GM19372 (cell line): ENCODE data around the gene OSTN.

Experiments
- ATAC-seq: cut with Tn5 transposase; IDR thresholded peaks from one replicate; pipeline ENCODE4 v1.9.1; 2021; ENCODE audit warnings: mild to moderate bottlenecking, low read depth, moderate library complexity; ENCODE audit not compliant: unreplicated experiment

Gene OSTN

DNA sequence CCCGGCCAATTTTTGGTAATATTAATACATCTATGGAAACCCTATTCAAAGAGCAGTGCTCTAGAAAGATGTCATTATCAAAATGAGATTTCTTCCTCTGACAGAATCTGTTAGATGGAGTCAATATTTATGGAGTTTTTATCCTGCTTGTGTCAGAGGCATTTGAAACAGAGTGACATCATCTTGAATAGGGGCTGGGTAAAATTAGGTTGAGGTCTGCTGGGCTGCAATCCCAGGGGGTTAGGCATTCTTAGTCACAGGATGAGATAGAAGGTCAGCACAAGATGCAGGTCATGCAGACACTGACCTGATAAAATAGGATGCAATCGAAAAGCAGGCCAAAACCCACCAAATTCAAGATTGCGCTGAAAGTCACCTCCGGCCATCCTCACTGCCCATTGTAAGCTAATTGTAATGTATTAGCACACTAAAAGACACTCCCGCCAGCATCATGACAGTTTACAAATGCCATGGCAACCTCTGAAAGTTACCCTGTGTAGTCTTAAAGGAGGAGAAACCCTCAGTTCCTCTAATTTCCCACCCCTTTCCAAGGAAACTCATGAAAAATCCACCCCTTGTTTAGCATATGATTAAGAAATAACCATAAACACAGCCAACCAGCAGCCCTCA is 102.9 kb downstream of the OSTN start:
- no peak for ATAC-seq

DNA sequence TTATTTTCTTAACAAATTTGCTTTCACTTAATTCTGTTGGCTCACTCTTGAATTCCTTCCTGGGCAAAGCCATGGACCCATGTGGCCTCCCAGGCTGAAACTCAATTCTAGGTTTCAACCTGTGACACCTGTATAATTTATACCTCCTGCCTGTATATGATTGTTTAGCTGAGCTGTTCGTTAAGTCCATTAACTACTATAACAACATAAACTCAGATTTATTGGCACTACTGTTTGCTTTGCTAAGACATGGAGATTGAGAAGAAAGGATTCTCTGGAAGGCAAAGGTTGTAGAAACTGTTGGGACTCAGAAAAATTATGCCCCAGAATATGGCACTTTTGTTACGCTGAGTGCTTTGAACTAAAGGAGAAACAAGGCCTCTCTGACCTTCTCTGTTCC is 103.4 kb downstream of the OSTN start:
- ATAC-seq: no peak

DNA sequence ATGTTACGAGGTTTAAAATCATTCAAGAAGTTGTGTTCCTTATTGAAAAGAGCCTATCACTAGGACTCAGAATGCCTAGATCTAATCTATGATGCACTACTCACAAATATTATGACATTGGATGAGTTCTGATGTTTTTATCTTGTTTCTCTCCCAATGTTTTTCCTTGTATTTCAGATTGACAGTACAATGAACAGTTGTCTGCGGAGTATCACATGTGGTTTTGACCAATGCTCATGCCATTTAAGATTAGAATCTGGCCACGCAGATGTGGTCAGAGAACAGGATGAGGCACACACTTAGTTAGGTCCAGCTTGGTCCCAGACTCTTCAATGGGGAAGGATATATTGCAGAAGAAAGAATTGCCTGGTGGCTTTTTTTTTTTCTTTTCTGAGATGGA is 104.6 kb downstream of the OSTN start:
- ATAC-seq: no peak

DNA sequence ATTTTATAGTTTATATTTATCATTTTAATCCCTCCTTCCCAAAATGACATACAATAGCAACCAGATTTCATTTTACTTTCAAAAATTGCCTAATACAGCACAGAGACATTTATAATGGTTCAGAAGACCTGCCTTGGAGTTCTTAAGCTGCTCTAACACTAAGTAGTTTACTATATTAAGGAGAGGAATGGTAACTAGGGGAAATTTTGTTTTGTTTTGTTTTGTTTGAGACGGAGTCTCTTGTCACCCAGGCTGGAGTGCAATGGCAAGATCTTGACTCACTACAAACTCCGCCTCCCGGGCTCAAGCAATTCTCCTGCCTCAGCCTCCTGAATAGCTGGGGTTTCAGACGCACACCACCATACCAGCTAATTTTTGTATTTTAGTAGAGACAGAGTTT is 107.4 kb downstream of the OSTN start:
- ATAC-seq: no peak

DNA sequence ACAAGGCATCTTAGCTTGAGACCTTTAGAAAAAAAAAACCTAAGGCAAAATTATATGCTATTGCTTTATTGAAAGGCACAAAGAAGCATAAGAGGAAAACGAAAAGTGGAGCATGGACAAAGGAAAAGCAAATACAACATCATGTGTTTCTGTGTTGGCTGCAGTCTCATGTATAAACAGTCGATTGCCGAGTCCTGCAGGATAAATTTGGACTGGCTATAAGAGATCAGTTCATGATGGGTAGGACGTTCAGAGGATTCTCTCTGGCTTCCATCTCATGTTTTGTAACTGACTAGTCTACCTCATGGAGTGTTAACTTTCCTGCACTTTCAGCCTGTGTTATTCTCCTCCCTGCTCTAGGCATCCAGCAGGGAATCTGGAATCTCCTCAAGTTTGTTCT is 108.3 kb downstream of the OSTN start:
- ATAC-seq: no peak

DNA sequence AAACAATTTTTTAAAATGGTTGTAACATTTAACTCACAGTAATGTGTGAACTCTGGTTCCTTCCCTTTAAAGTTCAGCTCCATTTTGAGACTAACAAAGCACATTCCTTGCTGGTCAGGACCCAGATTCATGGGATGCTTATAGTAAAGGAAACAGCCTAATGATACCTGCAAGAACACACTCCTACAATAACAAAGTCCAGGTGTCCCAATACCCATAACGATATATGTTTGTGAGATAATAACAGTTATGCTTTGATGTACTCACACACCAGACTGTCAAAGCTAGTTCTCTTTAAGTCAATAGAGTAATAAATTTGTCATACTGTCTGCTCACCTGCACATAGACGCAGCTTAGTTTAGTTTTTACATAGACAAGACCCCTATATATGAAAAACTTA is 114.3 kb downstream of the OSTN start:
- no peak for ATAC-seq

DNA sequence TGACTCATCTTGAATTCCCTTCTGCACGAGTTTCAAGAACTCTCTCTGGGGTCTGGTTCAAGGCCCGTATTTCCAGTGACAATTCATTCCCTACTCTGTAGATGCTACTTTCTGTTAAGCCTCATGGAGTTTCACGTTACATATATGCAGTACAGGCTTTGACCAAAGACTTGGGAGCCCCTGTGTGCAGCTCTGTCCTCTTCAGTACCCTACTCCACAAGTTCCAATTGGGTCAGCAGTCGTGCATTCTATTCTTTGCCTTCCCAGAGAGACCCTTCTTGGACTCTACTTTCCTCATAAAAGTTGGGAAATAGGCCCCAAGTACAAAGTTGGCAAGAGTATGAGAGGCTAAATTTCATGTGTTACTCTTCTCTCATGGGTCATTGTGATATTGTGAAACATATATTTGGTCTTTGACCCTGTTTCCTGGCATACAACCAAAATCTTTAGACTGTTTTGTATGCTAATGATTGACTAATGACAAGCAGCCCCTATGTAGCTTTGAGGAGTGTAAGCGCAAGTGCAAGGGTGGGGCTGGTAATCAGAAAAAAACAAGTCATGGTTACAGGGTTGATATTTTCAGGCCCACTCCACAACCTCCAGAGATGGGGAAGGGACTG is 115.2 kb downstream of the OSTN start:
- ATAC-seq: no peak
